GM23338 (cell line): ENCODE measurements around the gene JMJD1C. TPM values are rescaled to one million over a fixed set of nuclear protein-coding genes. Genes with fewer than 3 reads are reported as not detected.

Experiments
- ATAC-seq: fragments of 200-7000 bp; cut with Tn5 transposase; 3 replicates; pipeline ENCODE4 v1.9.1; 2020
- DNase-seq: peaks from one replicate; pipeline ENCODE4 v3.0.0-alpha.2; 2015; ENCODE audit warnings: low spot score
- H2AFZ ChIP-seq: fragments of 200-600 bp; sonication (generic); 2 replicates; pipeline ENCODE4 v1.8.0; 2016; ENCODE audit warnings: antibody characterized with exemption, mild to moderate bottlenecking, moderate library complexity
- H3F3A ChIP-seq: fragments of 200-600 bp; sonication (generic); replicated peaks from 2 replicates; pipeline ENCODE4 v1.8.0; 2017; ENCODE audit warnings: antibody characterized with exemption, mixed run types, low read depth
- H3K27ac ChIP-seq: fragments of 200-600 bp; sonication (generic); 2 replicates; pipeline ENCODE4 v1.6.1; 2016; ENCODE audit warnings: low read depth
- H3K27me3 ChIP-seq: fragments of 200-600 bp; sonication (generic); 2 replicates; pipeline ENCODE4 v1.8.0; 2016; ENCODE audit warnings: mild to moderate bottlenecking, mixed run types, moderate library complexity; ENCODE audit not compliant: insufficient read depth
- H3K36me3 ChIP-seq: fragments of 200-600 bp; sonication (generic); 2 replicates; pipeline ENCODE4 v1.8.0; 2016; ENCODE audit warnings: mild to moderate bottlenecking; ENCODE audit not compliant: insufficient read depth
- H3K4me1 ChIP-seq: fragments of 200-600 bp; sonication (generic); 2 replicates; pipeline ENCODE4 v1.8.0; 2016; ENCODE audit warnings: mild to moderate bottlenecking, moderate library complexity; ENCODE audit not compliant: insufficient read depth
- H3K4me2 ChIP-seq: fragments of 200-600 bp; sonication (generic); 2 replicates; pipeline ENCODE4 v1.7.1; 2017; ENCODE audit warnings: mixed run types
- H3K4me3 ChIP-seq: fragments of 200-600 bp; sonication (generic); 2 replicates; pipeline ENCODE4 v1.6.1; 2016; ENCODE audit warnings: mixed run types
- H3K79me2 ChIP-seq: fragments of 200-600 bp; sonication (generic); replicated peaks from 2 replicates; pipeline ENCODE4 v1.8.0; 2017; ENCODE audit warnings: mild to moderate bottlenecking; ENCODE audit not compliant: insufficient read depth
- H3K9me2 ChIP-seq: fragments of 200-600 bp; sonication (generic); 2 replicates; pipeline ENCODE4 v1.8.0; 2017; ENCODE audit not compliant: insufficient read depth
- H4K20me1 ChIP-seq: fragments of 200-600 bp; sonication (generic); replicated peaks from 2 replicates; pipeline ENCODE4 v1.8.0; 2017; ENCODE audit warnings: mild to moderate bottlenecking; ENCODE audit not compliant: insufficient read depth
- H3K27ac Mint-ChIP-seq: 2 replicates; pipeline ENCODE4 v1.8.0; 2020; ENCODE audit warnings: inconsistent platforms, mild to moderate bottlenecking, moderate library complexity, mixed read lengths
- H3K27me3 Mint-ChIP-seq: 3 replicates; pipeline ENCODE4 v1.8.0; 2022; ENCODE audit warnings: low read depth, mild to moderate bottlenecking, moderate library complexity, mixed read lengths, inconsistent platforms; ENCODE audit not compliant: insufficient read depth, poor library complexity
- H3K36me3 Mint-ChIP-seq: 3 replicates; pipeline ENCODE4 v1.8.0; 2021; ENCODE audit warnings: low read depth, mild to moderate bottlenecking, inconsistent platforms, moderate library complexity, mixed read lengths
- H3K4me1 Mint-ChIP-seq: 3 replicates; pipeline ENCODE4 v1.8.0; 2020; ENCODE audit warnings: mild to moderate bottlenecking, inconsistent platforms, mixed read lengths
- H3K4me3 Mint-ChIP-seq: 3 replicates; pipeline ENCODE4 v1.8.0; 2021; ENCODE audit warnings: moderate library complexity, mild to moderate bottlenecking, inconsistent platforms, mixed read lengths
- H3K9me3 Mint-ChIP-seq: 3 replicates; pipeline ENCODE4 v1.8.0; 2020; ENCODE audit warnings: moderate library complexity, mild to moderate bottlenecking, inconsistent platforms, mixed read lengths
- CREB1 ChIP-seq: fragments of 250-450 bp; sonication (Bioruptor Pico); IDR thresholded peaks from 2 replicates; pipeline ENCODE4 v1.5.0; 2020; ENCODE audit warnings: low read depth, mild to moderate bottlenecking, moderate library complexity
- EZH2phosphoT487 ChIP-seq: fragments of 200-600 bp; sonication (generic); IDR thresholded peaks from one replicate; pipeline ENCODE4 v1.8.1; 2018; ENCODE audit warnings: antibody characterized with exemption; ENCODE audit not compliant: unreplicated experiment
- JUNB ChIP-seq: IDR thresholded peaks from one replicate; pipeline ENCODE4 v1.6.1; 2016; ENCODE audit warnings: antibody characterized with exemption; ENCODE audit not compliant: unreplicated experiment
- NANOG ChIP-seq: IDR thresholded peaks from 2 replicates; pipeline ENCODE4 v1.6.1; 2016; ENCODE audit warnings: antibody characterized with exemption, borderline replicate concordance
- POLR2AphosphoS5 ChIP-seq: IDR thresholded peaks from 2 replicates; pipeline ENCODE4 v1.6.1; 2016; ENCODE audit warnings: antibody characterized with exemption, low read depth
- STAT1 ChIP-seq: IDR thresholded peaks from one replicate; pipeline ENCODE4 v1.6.1; 2016; ENCODE audit warnings: antibody characterized with exemption; ENCODE audit not compliant: unreplicated experiment
- ZNF114 ChIP-seq: fragments of 250-450 bp; sonication (Bioruptor Pico); IDR thresholded peaks from 2 replicates; pipeline ENCODE4 v1.5.0; 2020; ENCODE audit warnings: mild to moderate bottlenecking, moderate library complexity
- ZNF331 ChIP-seq: fragments of 250-450 bp; sonication (Bioruptor Pico); IDR thresholded peaks from 2 replicates; pipeline ENCODE4 v1.5.0; 2020; ENCODE audit warnings: low read depth, mild to moderate bottlenecking, moderate library complexity
- polyA plus RNA-seq: library from polyadenylated mRNA; unstranded; fragments of >200 nt; fragmentation: Nextera tagmentation; extraction: Ambion mirVana; gene quantifications from 2 replicates; pipeline ENCODE4 v1.2.1, GENCODE V29; 2016
- total RNA-seq: library from RNA; depleted of rRNA; stranded (reverse); fragments of >200 nt; shearing (Covaris generic); gene quantifications from 2 replicates; pipeline ENCODE4 v1.2.3, GENCODE V29; 2014
- TF ChIP-seq, protein P1 (sequence below): IDR thresholded peaks from one replicate; pipeline ENCODE4 v1.6.1; 2018; ENCODE audit warnings: antibody characterized with exemption; ENCODE audit not compliant: unreplicated experiment
- TF ChIP-seq, protein P2 (sequence below), 2 experiments: fragments of 200-600 bp in 1 of 2; sonication (generic) in 1 of 2; conservative IDR thresholded peaks; 2 replicates each; pipeline versions ENCODE4 v1.5.1 to v1.6.1; 2016 to 2017; ENCODE audit warnings: antibody characterized with exemption in 2 of 2, low read depth in 2 of 2, mild to moderate bottlenecking in 2 of 2, moderate library complexity in 1 of 2
- TF ChIP-seq, protein P3 (sequence below): IDR thresholded peaks from 2 replicates; pipeline ENCODE4 v1.6.1; 2016; ENCODE audit warnings: antibody characterized with exemption

The JMJD1C gene
- total and polyA plus RNA-seq, 2 experiments from 2014 or later = 333 to 435 TPM

DNA sequence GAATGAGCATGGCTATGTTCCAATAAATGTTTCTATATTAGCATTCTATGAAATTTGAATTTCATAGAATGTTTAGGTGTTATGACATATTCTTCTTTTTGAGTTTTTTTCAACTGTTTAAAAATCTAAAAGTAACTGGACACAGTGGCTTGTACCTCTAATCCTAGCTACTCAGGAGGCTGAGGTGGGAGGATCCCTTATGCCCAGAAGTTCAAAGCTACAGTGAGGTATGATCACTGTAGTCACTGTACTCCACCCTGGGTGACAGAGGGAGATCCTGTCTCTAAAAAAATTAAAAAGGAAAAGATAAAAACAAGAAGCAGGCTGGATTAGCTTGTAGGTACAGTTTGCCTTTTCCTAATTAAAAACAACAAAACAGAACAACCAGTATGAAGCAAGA, 237.5 kb downstream of the JMJD1C start (continued):
- TF ChIP-seq, protein P1, sequence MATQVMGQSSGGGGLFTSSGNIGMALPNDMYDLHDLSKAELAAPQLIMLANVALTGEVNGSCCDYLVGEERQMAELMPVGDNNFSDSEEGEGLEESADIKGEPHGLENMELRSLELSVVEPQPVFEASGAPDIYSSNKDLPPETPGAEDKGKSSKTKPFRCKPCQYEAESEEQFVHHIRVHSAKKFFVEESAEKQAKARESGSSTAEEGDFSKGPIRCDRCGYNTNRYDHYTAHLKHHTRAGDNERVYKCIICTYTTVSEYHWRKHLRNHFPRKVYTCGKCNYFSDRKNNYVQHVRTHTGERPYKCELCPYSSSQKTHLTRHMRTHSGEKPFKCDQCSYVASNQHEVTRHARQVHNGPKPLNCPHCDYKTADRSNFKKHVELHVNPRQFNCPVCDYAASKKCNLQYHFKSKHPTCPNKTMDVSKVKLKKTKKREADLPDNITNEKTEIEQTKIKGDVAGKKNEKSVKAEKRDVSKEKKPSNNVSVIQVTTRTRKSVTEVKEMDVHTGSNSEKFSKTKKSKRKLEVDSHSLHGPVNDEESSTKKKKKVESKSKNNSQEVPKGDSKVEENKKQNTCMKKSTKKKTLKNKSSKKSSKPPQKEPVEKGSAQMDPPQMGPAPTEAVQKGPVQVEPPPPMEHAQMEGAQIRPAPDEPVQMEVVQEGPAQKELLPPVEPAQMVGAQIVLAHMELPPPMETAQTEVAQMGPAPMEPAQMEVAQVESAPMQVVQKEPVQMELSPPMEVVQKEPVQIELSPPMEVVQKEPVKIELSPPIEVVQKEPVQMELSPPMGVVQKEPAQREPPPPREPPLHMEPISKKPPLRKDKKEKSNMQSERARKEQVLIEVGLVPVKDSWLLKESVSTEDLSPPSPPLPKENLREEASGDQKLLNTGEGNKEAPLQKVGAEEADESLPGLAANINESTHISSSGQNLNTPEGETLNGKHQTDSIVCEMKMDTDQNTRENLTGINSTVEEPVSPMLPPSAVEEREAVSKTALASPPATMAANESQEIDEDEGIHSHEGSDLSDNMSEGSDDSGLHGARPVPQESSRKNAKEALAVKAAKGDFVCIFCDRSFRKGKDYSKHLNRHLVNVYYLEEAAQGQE = no peak
- TF ChIP-seq STAT1 = no peak
- no peak for TF ChIP-seq ZNF331 (CRISPR knock-in tag)
- TF ChIP-seq CREB1 (CRISPR knock-in tag) = no peak
- TF ChIP-seq NANOG = no peak
- no peak for TF ChIP-seq ZNF114 (CRISPR knock-in tag)

DNA sequence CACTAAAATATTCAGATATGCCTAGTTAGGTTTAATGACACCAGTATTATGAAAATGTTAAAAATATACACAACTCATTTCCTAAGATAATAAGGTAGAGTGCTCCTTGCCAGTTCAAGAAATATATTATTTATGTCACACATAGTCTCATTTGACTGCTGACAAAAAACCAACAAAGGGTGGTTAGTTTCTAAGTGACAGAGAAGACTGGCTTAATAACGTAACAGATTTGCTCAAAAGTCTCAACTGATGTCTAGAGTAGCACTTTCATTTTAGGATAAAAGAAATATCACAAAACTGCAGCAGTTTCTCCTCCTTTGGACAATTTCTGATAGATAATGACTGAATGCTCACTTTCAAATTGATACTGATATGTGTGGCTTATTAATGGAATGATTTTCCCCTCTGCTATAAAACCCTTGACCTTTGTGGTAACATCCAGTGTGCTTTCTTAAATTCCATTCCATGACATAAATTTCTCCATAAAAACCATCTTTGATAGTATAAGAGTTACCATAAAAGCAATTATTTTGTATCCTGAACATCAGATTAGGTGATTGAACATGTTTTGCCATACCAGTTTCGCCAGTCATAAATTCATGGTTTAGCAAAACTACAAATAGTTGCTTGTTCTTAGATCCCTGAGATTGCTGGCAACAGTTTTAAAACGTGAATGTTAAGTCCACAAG, 238.4 kb downstream of the JMJD1C start:
- peaks cover 2% of the 10 kb centered on the region for H3K27me3 Mint-ChIP-seq
- H3K36me3 Mint-ChIP-seq = peaks cover 9% of the 10 kb centered on the region; the same call in 2 of the 3 replicates
- Histone ChIP-seq H3K4me3 (no peak overlapping the region), H3K4me2 (no peak overlapping the region), H2AFZ (no peak overlapping the region), H3K79me2 (peaks cover 100% of the 10 kb centered on the region), H3K27me3 (no peaks in the 10 kb centered on the region), H4K20me1 (peaks cover 95% of the 10 kb centered on the region), H3K27ac (no peak overlapping the region), H3K4me1 (peaks cover 35% of the 10 kb centered on the region), H3K36me3 (no peaks in the 10 kb centered on the region), H3F3A (no peaks in the 10 kb centered on the region), H3K9me2 (no peaks in the 10 kb centered on the region)
- TF ChIP-seq, protein P2, sequence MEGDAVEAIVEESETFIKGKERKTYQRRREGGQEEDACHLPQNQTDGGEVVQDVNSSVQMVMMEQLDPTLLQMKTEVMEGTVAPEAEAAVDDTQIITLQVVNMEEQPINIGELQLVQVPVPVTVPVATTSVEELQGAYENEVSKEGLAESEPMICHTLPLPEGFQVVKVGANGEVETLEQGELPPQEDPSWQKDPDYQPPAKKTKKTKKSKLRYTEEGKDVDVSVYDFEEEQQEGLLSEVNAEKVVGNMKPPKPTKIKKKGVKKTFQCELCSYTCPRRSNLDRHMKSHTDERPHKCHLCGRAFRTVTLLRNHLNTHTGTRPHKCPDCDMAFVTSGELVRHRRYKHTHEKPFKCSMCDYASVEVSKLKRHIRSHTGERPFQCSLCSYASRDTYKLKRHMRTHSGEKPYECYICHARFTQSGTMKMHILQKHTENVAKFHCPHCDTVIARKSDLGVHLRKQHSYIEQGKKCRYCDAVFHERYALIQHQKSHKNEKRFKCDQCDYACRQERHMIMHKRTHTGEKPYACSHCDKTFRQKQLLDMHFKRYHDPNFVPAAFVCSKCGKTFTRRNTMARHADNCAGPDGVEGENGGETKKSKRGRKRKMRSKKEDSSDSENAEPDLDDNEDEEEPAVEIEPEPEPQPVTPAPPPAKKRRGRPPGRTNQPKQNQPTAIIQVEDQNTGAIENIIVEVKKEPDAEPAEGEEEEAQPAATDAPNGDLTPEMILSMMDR (conservative IDR thresholded peaks at IDR 0.05; ENCODE audit: low read depth in 2 of 2) = no peak
- no peak for TF ChIP-seq STAT1
- no peak for TF ChIP-seq NANOG
- no peak for TF ChIP-seq CREB1 (CRISPR knock-in tag)
- no peak for TF ChIP-seq POLR2AphosphoS5
- TF ChIP-seq, protein P3, sequence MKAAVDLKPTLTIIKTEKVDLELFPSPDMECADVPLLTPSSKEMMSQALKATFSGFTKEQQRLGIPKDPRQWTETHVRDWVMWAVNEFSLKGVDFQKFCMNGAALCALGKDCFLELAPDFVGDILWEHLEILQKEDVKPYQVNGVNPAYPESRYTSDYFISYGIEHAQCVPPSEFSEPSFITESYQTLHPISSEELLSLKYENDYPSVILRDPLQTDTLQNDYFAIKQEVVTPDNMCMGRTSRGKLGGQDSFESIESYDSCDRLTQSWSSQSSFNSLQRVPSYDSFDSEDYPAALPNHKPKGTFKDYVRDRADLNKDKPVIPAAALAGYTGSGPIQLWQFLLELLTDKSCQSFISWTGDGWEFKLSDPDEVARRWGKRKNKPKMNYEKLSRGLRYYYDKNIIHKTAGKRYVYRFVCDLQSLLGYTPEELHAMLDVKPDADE = no peak
- no peak for TF ChIP-seq ZNF114 (CRISPR knock-in tag)
- TF ChIP-seq ZNF331 (CRISPR knock-in tag) = no peak
- TF ChIP-seq, protein P1 = no peak
- TF ChIP-seq JUNB = no peak
- TF ChIP-seq EZH2phosphoT487 = no peak
- H3K4me3 Mint-ChIP-seq = no peak overlapping the region
- peaks cover 13% of the 10 kb centered on the region; the same call in 2 of the 3 replicates for H3K4me1 Mint-ChIP-seq
- DNase-seq (no peak), ATAC-seq (no peak)
- no peak overlapping the region for H3K27ac Mint-ChIP-seq
- H3K9me3 Mint-ChIP-seq = no peaks in the 10 kb centered on the region
